ENCODE results near the gene JADE1.

Gene JADE1

DNA sequence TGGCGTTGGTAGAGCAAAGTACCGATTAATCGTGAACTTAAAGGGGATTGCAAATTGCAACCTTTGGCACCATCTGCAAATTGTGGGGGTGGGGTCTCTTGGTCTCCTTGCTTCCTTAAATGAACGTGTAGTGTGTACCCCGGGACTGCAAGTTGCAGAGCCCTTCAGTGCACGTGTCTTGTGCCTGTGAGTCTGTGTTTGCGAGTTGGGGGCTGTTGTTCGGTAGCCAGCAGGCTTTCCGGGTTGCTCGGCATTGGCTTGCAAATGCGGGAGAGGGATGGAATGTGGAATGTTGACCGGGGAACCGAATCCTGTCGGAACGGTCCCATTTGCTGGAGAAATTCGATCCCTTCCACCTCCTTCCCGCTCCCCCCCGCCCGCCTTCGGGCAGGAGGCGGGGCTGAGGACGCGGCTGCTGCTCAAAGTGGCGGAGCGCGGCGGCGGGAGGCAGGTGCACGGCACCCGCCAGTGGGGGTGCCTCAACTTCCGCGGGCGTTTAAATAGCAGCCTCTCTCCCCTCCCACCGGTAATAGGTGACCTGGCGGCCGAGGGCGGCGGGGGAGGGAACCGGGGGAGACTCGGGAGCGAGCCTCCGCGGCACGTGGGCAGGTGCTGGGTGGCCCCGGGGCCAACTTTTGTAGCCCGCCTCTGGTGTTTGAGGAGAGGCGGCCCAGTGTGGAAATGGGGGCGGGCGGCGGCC lies 1.5 kb downstream of the JADE1 start:
- peak; percentile 87 for DNase-seq

DNA sequence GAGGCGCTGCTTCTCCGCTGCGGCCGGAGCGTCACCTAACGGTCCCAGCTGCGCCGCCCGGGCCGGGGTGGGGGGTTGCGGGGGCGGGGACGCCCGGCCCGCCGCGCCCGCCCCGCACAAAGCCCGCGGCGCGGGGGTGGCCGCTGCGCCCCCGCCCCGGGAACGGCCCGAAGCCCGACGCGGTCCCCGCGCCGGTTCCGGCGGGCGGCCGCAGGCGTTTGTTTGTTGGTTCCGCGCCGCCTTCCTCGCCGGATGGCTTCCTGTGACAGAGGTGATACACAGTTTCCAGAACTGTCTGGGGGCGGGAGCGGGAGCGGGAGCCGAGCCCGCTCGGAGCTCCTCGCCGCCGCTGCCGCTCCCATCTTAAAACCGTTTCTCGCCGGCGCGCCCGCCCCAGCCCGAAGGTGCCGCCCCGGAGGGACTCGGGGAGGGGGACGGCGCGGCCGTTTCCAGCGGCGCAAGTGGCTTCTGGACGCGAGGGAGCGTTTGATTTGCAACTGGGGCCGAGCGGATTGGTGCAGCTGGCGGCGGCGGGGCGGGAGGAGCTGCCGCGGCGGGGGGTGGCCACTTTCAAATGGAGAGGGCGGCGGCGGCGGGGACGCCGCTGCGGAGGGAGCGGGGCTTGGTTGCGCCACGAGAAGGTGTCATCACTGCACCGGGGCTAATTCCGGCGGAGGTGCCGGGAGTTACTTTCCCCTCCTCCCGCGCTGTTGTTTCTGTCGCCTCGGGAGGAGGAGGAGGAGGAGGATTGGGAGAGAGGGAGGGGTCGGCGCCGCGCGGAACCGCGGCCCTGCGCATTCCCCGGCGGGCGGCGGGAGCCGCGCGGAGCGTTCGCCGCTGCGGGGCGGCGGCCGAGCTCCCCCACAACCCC lies 2.3 kb downstream of the JADE1 start:
- peak; percentile 83 for DNase-seq

DNA sequence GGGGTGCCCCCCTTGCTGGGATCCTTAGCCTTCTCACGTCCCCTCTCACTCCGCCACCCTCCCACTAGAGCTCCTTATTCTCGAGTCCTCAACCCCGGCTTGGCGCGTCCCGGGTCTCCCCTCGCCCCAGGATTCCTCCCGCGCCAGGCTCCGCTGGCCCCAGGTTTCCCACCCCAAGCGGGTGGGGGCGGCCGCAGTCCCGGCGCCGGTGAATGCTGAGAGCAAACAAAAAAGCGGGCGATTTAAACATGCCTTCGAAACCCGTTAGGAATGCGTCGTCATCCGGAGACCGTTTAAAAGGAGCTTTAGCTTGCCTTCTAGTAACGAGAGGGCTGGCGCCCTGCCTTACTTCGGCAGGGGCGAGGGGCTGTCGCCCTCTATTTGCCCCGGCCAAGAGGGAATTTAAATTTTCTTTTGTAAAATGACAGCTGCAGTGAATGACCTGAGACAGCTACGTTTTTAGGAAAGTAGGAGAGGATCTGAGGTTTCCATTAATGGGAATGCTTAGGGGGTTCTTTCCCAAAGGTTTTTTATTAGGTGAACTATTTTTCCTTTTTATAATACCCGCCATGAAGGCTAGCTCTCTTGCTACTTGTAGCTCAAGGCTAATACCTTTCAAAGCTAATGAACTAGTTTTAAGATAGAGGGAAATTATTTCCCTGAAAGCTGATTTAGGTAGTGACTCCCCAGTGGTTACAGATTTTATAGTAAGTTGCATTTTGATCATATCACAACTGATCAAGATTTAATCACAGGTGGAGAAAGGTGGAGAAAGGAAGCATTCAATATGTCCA lies 3.1 kb downstream of the JADE1 start:
- DNase-seq, result peak; percentile 33

DNA sequence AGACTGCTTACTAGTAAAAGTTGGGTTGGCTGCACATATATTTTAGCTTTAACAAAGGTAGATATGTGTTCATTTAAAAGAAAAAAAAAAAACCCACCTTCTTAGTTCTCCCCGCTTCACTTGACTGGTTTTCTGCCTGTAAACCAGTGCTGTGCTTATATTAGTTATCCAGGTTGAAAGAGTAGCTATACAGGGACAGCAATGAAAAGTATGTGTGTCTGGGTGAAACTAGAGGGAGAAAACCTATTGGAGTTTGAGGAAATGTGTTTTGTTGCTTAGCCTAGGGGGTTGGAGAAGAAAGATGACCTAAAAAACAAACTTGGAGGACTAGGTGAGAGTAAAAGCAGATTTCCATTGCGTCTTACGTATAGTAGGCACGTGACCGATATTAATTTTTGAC lies 4.5 kb downstream of the JADE1 start:
- DNase-seq, result no peak

DNA sequence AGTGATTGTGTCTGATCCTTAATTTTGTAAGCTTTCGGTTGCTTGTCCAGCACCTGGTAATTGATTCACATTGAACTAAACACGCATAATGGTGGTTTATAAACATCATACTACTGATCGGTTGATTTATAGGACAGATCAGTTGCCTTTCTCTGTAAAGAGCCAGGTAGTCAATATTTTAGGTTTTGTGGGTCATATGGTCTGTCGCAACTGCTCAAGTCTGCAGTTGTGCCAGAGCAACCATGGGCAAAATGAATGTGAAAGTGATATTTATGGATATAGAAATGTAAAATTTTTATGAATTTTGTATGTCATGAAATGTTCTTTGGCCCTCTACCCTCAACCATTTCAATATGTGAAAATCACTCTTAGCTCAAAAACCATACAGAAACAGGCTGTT lies 8.9 kb downstream of the JADE1 start:
- no peak for DNase-seq

DNA sequence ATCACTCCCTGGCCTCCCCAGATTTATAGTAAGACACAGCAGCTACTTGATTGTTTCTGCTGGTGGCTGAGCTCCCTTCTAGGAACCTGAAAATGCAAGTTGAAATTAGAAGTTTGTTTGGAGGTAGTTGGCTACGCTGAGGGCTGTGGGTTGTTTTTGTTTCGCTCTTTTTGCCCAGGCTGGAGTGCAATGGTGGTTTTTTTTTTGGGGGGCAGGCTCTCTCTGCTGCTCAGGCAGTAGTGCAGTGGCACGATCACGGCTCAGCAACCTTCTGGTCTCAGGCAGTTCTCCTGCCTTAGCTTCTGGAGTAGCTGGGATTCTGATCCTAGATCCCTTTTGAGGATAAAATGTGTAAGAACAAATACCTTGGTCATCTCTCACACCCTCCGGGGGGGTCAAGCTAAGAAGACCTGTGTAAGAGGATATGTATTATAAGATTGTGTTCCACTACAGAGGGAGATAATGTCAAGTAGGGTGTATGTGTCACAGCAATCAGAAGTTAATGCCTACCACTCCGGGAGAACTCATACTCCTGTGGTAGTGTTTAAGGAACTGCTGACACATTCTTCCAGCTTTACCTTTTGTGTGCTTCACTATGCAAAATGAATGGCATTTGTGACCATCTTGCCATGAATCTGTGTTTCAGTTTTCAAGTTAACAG lies 9.7 kb downstream of the JADE1 start:
- no peak for DNase-seq

DNA sequence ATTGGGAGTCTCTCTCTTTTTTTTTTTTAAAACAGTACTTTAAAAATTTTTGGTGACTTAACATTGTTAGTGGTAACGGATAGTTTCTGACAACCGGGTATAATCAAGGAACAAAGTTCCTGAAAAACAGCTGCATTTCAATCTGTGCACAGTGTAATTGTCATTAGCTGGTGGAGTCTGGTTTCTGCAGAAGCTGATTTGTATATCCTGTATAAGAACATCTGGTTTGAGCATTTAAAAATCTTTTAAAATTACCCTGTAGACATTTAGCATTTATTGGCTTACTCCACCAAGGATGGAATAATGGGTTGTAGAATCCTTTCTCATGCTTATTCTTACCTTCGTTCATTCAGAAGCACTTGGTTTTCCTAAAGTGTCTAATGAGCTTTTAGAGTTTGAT lies 11.2 kb downstream of the JADE1 start:
- no peak for DNase-seq

DNA sequence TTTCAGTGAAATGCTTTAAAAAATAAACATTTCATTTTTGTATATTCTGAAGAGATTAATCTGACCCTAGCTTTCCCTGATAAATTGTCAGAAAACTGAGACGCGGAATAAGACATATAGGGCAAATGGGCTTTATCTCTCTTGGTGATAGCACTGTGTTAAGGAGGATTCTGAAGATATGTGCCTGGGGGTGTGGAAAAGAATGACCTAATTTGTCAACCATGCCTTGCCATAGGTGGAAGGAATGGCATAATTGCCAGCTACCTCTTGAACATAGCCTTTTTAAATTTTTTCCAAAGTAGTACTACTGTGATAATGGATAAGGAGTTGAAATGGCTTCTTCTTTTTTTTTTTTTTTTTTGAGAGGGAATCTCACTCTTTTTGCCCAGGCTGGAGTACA lies 11.7 kb downstream of the JADE1 start:
- no peak for DNase-seq

DNA sequence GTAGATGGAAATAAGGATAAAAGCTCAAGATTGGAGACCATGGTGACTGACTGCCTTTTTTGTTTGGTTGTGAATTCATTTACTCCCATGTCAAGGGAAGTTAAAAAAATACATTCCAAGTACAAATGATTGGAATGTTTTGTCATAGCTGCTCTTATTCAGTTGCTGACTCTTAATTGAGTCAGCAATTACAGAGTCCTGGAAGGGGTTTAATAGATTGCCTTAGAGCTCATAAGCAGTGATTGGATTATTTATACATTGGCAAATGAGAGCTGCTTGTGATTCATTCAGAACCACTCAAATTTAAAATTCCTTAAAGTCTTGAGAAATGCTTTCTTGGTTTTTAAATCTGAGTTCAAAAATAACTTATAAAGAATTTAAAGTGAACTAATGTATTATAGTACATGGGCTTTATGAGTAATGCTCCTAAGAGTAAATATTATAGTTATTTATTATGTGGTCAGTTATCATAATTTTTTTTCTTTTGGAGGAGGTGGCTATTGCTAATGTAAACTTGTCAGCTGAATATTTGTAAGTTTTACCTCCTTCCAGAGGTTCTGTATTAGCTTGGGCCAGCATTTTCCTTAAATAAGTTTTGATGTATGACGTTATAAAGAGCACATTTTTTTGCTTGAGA lies 13.6 kb downstream of the JADE1 start:
- no peak for DNase-seq

DNA sequence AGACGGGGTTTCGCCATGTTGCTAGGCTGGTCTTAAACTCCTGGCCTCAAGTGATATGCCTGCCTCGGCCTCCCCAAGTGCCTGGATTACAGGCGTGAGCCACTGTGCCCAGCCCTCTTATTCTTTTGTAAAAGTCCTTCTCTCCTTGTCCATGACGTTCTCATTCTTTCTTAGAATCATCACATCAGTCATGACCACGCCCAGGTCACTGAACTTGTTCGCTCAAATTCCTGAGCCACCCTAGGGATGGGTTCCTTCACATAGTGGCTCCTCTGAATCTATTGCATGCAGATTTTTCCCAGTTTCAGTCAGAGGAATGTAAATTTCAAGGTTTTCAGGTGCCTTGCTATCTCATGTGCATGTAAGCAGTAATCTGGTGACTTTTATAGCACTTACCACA lies 15.7 kb downstream of the JADE1 start:
- no peak for DNase-seq

DNA sequence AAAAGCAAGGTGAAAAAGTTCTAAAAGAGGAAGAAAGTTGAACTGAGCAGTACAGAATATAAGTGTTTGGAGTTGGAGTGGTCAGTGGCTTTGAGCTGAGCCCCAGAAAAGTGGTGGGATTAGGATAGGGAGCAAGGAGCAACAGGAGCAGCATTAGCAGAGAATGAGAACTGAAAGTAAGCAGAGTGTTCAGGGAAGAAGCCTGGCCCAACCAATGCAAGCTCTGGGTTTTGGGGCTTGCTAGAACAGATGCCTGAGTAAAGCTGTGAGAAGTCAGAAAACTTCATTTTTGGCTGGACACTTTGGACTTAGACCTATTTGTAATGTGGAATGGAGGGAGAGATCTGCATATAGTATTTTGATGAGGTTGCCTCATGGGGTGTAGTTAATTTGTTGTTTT lies 17.8 kb downstream of the JADE1 start:
- DNase-seq, result no peak

DNA sequence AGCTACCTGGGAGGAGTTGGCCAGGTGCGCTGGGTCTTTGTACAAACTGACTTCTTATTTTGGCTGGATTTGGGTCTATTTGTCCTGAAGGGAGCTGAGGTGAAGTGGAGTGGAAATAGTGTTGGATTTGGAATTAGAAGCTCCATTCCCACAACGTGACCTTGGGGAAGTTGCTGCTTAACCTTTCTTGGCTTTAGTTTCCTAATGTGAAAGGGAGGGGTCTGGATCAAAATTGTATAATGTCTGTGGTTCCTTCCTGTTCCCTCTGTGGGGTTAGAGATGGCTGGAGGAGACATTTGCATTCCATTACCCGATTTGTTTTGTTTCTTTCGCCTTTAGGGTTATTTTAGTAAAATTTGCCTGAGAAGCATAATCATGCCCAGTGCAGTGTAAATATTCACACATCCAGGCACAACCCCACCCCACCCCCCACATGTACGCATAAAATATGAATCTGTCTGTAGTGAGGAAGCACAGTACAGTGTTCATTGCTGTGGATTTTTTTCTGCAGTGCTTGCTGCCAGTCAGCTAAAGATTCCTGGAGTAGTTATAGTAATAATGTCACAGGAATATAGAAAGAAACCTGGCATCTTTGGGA lies 21.5 kb downstream of the JADE1 start:
- no peak for DNase-seq

DNA sequence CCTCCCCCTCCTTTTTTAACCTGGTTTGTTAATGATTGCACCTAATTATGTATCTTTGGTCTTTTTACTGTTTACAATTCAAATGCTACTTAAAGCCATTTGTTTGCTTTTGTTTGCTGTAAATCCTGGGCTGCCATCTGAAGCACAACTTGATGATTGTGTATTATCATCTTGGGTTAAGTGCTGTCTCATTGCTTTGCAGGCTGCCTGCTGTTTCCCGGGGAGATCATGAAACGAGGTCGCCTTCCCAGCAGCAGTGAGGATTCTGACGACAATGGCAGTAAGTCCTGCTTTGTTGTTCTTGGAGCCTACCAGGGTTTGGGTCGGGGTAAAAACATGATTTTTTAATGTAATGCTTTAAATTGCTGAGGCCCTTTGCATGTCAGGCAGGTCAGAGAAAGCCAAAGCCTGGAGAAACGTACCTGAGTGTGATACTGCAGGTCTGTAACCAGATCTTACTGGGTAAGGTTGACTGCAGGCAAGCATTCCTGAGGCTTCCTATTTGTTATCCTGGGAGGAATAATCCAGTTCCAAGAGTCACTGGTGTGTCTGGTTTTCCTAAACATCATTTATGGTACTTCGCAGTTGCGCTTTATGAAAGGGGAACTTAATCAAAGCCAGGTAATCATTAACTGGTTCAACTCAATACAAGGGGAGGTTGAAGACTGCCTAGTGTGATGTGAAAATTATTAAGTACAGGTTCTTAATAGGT lies 22.2 kb downstream of the JADE1 start:
- no peak for DNase-seq

DNA sequence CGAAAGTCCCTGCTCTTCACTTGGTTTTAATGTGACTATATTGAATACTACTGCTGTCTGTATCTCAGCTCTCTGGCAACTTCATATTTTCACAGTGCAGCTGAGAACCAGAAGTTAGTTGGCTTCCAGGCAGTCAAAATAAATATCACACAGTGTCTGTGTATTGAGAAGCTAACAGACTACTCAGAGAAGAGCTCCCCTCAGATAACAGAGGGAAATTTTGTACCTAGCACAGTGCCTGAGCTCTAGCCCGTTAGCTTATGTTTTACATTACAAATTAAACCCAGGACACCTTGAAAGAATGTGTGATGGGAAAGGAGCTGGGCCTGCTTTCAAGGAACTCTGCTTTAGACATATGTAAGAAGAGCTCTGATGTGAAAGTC lies 22.7 kb downstream of the JADE1 start:
- no peak for DNase-seq

DNA sequence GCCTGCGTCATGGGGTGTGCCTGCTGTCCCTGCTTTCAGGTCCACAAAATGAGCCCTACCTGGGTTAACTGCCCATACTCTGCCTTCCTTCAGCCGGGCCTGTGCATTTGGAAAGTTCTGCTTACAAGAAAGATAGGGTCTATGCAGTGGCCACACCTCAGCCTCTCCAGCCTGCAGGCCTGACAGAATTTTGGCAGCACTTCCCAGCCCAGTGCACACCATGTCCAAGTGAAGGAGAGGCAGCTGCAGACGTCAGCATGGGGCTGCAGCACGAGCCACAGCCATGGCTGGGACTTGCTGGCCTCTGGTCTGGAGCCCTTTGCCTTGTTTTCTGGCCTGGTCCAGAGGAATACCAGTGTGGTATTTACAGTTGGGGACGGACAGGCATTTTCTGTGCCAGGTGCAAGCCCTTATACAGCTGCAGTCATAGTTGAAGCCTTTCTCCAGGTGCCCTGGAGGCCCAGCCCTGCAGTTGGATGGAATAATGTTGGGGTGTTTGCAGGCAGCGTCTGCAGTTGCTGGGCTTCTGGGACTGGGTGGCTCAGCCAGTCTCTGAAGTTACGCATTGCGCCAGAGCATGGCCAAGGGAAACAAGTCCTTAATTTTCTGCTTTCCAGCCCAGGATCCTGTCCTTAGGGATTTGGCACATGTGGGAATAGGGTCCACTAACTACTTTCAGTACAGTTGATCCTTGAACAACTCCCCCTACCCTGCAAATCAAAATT lies 26.2 kb downstream of the JADE1 start:
- DNase-seq, result no peak

DNA sequence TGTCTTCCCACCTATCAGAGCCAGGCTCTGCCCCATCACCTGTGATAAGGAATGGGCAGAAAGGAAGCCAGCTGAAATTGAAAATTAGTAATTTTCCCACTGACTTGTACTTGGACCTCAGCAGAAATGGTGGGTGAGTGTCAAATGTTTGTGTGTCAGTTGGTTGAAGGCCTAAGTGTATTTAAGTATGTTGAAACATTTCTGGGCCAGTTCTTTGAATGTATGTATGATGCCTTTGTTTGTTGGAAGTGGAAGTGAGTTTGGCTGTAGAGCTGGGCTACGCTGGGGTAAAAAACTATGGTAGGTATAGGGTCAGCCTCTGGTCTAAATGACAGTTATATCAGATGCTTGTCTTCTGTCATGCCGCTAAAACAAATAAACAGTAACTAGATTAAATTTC lies 27.7 kb downstream of the JADE1 start:
- no peak for DNase-seq

DNA sequence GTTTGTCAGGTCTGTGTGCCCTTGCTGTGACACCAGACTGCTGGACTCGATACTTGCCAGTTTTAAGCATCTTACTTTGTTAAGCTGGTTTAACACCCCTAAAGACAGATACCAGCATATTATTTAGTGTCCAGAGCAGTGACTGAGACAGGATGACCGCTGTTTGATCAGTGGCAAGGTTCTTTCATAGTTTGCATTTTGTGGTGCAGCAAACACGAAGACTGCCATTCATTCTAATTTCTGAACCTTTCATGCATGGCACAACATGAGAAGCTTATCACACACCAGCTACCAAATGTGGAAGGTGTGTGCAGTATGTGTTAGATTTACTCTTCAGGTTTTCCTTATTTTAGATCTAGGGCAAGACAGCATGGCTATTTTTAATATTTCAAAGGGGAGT lies 28.2 kb downstream of the JADE1 start:
- DNase-seq, result no peak

DNA sequence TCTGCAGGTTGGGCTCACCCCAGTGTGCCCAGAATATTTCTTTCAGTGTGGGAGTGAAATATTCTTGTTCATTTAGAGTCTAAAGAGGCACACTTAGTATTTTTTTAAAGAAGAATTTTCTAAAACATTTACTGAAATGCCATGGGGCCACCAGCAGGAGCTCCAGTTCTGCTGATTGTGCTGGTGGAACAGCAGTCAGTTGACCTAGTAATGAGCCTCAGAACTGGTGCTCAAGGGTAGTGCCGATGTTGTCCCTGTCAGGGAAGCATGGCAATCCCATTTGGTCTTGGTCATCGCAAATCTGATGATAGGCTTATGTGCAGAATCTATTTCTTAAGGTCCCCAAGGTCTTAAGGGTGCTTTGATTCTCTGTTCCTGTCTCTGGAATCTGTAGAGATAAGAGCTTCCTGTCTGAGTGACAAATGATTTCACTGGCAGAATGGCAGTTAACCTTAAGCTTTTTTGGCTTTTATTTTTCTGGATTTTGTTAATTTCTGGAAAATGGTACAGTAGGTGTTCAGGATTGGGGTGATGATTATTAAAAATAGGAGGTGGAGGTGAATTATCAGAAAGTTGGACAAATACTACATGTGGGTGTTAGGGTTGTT lies 31.3 kb downstream of the JADE1 start:
- no peak for DNase-seq

DNA sequence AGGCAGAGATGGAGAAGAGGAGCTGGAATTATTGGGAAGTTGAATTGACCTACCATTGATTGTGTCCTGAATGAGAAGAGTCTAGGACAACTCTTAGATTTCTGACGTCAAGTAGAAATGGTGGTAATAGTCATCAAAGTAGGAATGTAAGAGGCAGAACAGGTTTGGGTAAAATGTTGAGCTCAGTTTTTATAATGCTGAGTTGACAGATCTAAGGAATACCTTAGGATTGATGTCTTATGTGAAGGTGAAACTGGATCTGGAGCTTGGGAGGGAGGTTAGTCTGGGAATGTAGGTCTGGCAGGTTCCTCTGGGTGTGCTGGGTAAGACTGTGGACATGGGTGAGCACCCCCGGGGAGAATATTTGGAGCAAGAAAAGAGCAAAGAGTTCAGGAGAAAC lies 31.9 kb downstream of the JADE1 start:
- DNase-seq, result no peak

DNA sequence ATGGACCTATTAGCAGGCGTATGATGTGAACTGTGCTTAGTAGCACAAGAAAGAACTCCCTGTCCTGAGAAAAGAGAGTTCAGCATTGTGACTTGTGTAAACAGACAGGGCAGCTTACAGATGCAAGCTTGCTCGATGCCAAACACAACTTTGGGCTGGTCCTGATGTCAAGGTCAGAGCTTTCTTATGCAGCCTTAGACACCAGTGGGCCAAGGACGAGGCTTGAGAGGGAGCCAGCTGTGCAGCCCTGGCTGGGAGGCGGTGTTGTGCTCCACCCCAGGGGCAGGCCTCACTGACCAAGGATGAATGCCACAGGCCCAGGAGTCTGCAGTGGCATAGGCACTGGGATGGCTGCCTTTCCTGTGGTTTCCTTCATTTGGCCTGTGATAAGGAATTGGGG lies 35.4 kb downstream of the JADE1 start:
- DNase-seq, result no peak
